Adrenal gland (tissue), 12 donors: Measurements from ENCODE around the gene HIGD2A. TPM values are rescaled to one million over a fixed set of nuclear protein-coding genes. Genes with fewer than 3 reads are reported as not detected.

Experiments used
- DNase-seq, 7 donors: peaks; one replicate each; pipeline ENCODE4 v3.0.0-alpha.2; 2019 to 2020
- H3K27ac ChIP-seq, 5 donors: fragments of 200-600 bp; sonication (generic) in 4 of 5; 1 replicate in 3 of 5; 2 replicates in 2 of 5; pipeline versions ENCODE4 v1.5.1 to v1.8.0; 2016 to 2020; ENCODE audit warnings: mild to moderate bottlenecking in 1 of 5
- H3K27me3 ChIP-seq: fragments of 200-600 bp; 2 replicates; pipeline ENCODE4 v1.8.0; 2021
- H3K36me3 ChIP-seq, 2 donors: fragments of 200-600 bp; replicated peaks in 1 of 2; 1 replicate in 1 of 2; 2 replicates in 1 of 2; pipeline versions ENCODE4 v1.5.1 to v1.8.0; 2018 to 2022
- H3K4me1 ChIP-seq, 2 donors: fragments of 200-600 bp; replicated peaks in 1 of 2; 1 replicate in 1 of 2; 2 replicates in 1 of 2; pipeline versions ENCODE4 v1.5.1 to v1.8.0; 2018 to 2021
- H3K4me3 ChIP-seq, 4 donors: fragments of 200-600 bp; sonication (generic) in 3 of 4; one replicate each; pipeline ENCODE4 v1.5.1; 2016 to 2018
- H3K9me3 ChIP-seq, 3 donors: fragments of 200-600 bp; sonication (generic) in 1 of 3; replicated peaks in 1 of 3; 1 replicate in 2 of 3; 2 replicates in 1 of 3; pipeline versions ENCODE4 v1.5.1 to v1.8.0; 2016 to 2021
- POLR2A ChIP-seq, 2 donors: fragments of 450-650 bp; IDR thresholded peaks; one replicate each; pipeline ENCODE4 v1.6.1; 2017; ENCODE audit warnings: antibody characterized with exemption in 2 of 2, mild to moderate bottlenecking in 2 of 2, moderate library complexity in 1 of 2
- WGBS, 4 donors: extraction: QIAGEN DNeasy Blood & Tissue Kit in 2 of 4; methylation state at CpG; one replicate each; pipeline versions ENCODE4 v1.1.5 to v1.1.7; 2013 to 2017; 5-methylcytosine and 5-hydroxymethylcytosine counted together
- intact Hi-C, 2 donors: fragments of 100-400 bp; cut with DNase I; formaldehyde crosslinking; loops; one replicate each; pipeline versions ENCODE4 v1.14.1 to v1.15.0; 2022 to 2023
- polyA plus RNA-seq, 3 donors: library from polyadenylated mRNA; stranded (reverse); fragments of 200-250 nt in 2 of 3; fragments of 350-450 nt in 1 of 3; fragmentation: Illumina TruSeq in 1 of 3; extraction: RNeasy Lipid Tissue Mini Kit (QIAGEN cat#74804) in 1 of 3; gene quantifications; one replicate each; pipeline ENCODE4 v1.2.3, GENCODE V29; 2013 to 2014
- total RNA-seq, 9 donors: library from RNA; depleted of rRNA in 4 of 9; stranded (reverse); fragments of >200 nt in 4 of 9; fragments of 120-200 nt in 1 of 9; fragmentation: NEBNext Ultra II Directional in 1 of 9; extraction: Animal tissue kit (Norgen Biotek cat#: 25700) in 1 of 9; gene quantifications; one replicate each; pipeline versions ENCODE4 v1.1.0 to v1.2.4, GENCODE V29; 2013 to 2023
- TF ChIP-seq, protein P1 (sequence below), 6 experiments: fragments of 450-650 bp in 4 of 6; fragments of 200-600 bp in 2 of 6; sonication (generic) in 1 of 6; IDR thresholded peaks; 1 replicate in 5 of 6; 2 replicates in 1 of 6; pipeline versions ENCODE4 v1.5.1 to v1.8.0; 2016 to 2021; ENCODE audit warnings: antibody characterized with exemption in 6 of 6, mild to moderate bottlenecking in 2 of 6, moderate library complexity in 1 of 6
- donor health status: healthy with polysubstance abuse.
- donor health status: Bipolar disorder and iron deficiency.
- donor health status: DM: yes; HTN: yes; CAD: no.
- donor health status: DM: no; HTN: no; CAD: no.
- donor health status: DM: no; HTN: no; CAD: no.
- donor health status: DM: yes; HTN: yes; CAD: no.

HIGD2A gene
- total and polyA plus RNA-seq, 12 donors, result 112 to 492 (median 214) TPM

GRCh38 chr5:176416965-176417364 lies 28.4 kb downstream of the HIGD2A start:
- Histone ChIP-seq H3K4me1 (peaks cover 28 to 44% of the 10 kb centered on the region in 2 donors), H3K9me3 (no peaks in the 10 kb centered on the region), H3K27me3 (no peaks in the 10 kb centered on the region), H3K27ac (peak overlapping the region in 3 of 5 donors; percentile 94 to 99 (median 94)), H3K4me3 (peak overlapping the region in 1 of 4 donors; percentile 97), H3K36me3 (no peaks in the 10 kb centered on the region)
- intact Hi-C loops, result loop anchor here in 1 of 2 donors (5.0 kb wide), 1 partner anchor 120 kb away; the partner anchor contains the start of gene RNF44
- no peak for TF ChIP-seq POLR2A (IDR thresholded peaks at IDR 0.05)
- TF ChIP-seq, protein P1, sequence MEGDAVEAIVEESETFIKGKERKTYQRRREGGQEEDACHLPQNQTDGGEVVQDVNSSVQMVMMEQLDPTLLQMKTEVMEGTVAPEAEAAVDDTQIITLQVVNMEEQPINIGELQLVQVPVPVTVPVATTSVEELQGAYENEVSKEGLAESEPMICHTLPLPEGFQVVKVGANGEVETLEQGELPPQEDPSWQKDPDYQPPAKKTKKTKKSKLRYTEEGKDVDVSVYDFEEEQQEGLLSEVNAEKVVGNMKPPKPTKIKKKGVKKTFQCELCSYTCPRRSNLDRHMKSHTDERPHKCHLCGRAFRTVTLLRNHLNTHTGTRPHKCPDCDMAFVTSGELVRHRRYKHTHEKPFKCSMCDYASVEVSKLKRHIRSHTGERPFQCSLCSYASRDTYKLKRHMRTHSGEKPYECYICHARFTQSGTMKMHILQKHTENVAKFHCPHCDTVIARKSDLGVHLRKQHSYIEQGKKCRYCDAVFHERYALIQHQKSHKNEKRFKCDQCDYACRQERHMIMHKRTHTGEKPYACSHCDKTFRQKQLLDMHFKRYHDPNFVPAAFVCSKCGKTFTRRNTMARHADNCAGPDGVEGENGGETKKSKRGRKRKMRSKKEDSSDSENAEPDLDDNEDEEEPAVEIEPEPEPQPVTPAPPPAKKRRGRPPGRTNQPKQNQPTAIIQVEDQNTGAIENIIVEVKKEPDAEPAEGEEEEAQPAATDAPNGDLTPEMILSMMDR (IDR thresholded peaks at IDR 0.05), result no peak
- WGBS, 4 donors, result 82 to 87% (median 85%) methylated on average over 11 of the region's 11 CpGs
- no peak for DNase-seq

GRCh38 chr5:176418251-176418650 lies 29.7 kb downstream of the HIGD2A start:
- no peak overlapping the region for H3K4me3 ChIP-seq
- peaks cover 17 to 32% of the 10 kb centered on the region in 2 donors for H3K4me1 ChIP-seq
- H3K27me3 ChIP-seq, result no peaks in the 10 kb centered on the region
- intact Hi-C loops, result loop anchor here in 1 of 2 donors (5.0 kb wide), 1 partner anchor 119 kb away; the partner anchor contains the start of gene RNF44
- no peaks in the 10 kb centered on the region for H3K9me3 ChIP-seq
- H3K36me3 ChIP-seq, result no peaks in the 10 kb centered on the region
- H3K27ac ChIP-seq, result peak overlapping the region in 2 of 5 donors; percentile 13 to 54
- TF ChIP-seq, protein P1 (IDR thresholded peaks at IDR 0.05), result no peak
- peak in 1 of 2 donors; percentile 25 for TF ChIP-seq POLR2A (IDR thresholded peaks at IDR 0.05)
- DNase-seq, result peak; percentile 58 to 85 (median 80)
- 43 to 70% (median 48%) methylated on average over 8 to 9 of the region's 9 CpGs for WGBS, 4 donors

DNA sequence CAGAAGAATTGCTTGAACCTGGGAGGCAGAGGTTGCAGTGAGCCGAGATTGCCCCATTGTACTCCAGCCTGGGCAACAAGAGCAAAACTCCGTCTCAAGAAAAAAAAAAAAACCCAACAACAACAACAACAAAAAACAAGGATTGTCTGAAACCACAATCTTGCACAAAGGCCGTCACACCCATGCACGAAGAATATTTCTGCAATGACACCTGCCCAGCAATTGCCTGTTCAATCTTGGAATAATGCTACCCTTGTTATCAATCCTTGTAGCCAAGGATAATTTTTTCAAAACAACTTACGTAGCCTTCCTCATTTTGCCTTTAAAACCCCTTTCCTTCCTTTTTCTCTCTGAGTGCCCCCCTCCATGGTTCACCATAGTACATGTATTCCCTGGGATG lies 31.5 kb downstream of the HIGD2A start:
- no peak for DNase-seq
- TF ChIP-seq, protein P1 (IDR thresholded peaks at IDR 0.05), result no peak
- TF ChIP-seq POLR2A (IDR thresholded peaks at IDR 0.05), result no peak
- H3K27ac ChIP-seq, result no peak overlapping the region
- H3K36me3 ChIP-seq, result no peaks in the 10 kb centered on the region
- H3K27me3 ChIP-seq, result no peaks in the 10 kb centered on the region
- H3K9me3 ChIP-seq, result no peaks in the 10 kb centered on the region
- peaks cover 3 to 13% of the 10 kb centered on the region in 2 donors for H3K4me1 ChIP-seq
- 81 to 90% (median 86%) methylated on average over 5 of the region's 5 CpGs for WGBS, 4 donors
- intact Hi-C loops, result no loop called here
- H3K4me3 ChIP-seq, result no peak overlapping the region

GRCh38 chr5:176420972-176421544 lies 32.5 kb downstream of the HIGD2A start:
- intact Hi-C loops, result no loop called here
- DNase-seq, result no peak

More at GRCh38 chr5:176420972-176421544, 32.5 kb downstream of the HIGD2A start:
- Histone ChIP-seq H3K36me3 (no peaks in the 10 kb centered on the region), H3K4me1 (peaks cover 0 to 8% of the 10 kb centered on the region in 2 donors), H3K27ac (no peak overlapping the region), H3K4me3 (no peak overlapping the region), H3K9me3 (no peaks in the 10 kb centered on the region), H3K27me3 (no peaks in the 10 kb centered on the region)
- 59 to 76% (median 67%) methylated on average over 2 of the region's 2 CpGs for WGBS, 4 donors
- TF ChIP-seq, protein P1 (IDR thresholded peaks at IDR 0.05), result no peak
- TF ChIP-seq POLR2A (IDR thresholded peaks at IDR 0.05), result no peak
